HG02798 (cell line): Measurements from ENCODE around the gene ARL8A.

Source experiments
- ATAC-seq: cut with Tn5 transposase; IDR thresholded peaks from one replicate; pipeline ENCODE4 v1.9.1; 2021; ENCODE audit warnings: mild to moderate bottlenecking; ENCODE audit not compliant: unreplicated experiment, poor library complexity

ARL8A gene

GRCh38 chr1:202086579-202087350 lies 57.8 kb downstream of the ARL8A start:
- no peak for ATAC-seq

- ATAC-seq: no peak
These were observed 58.7 kb downstream of the ARL8A start for GRCh38 chr1:202085682-202086373.

- ATAC-seq: no peak
These were observed 59.5 kb downstream of the ARL8A start for GRCh38 chr1:202084791-202085681.
